Middle frontal gyrus (tissue), 1 donor: ENCODE data around the gene PRRG3.
"Not testable (repeated sequence)": the region's sequence is repeated elsewhere in the genome, so short reads cannot be mapped to it uniquely, and the experiment has no call there.

Experiments
- DNase-seq: peaks from one replicate; pipeline ENCODE4 v3.0.0-alpha.2; 2015; ENCODE audit warnings: low spot score; ENCODE audit errors: extremely low spot score

Gene PRRG3

DNA sequence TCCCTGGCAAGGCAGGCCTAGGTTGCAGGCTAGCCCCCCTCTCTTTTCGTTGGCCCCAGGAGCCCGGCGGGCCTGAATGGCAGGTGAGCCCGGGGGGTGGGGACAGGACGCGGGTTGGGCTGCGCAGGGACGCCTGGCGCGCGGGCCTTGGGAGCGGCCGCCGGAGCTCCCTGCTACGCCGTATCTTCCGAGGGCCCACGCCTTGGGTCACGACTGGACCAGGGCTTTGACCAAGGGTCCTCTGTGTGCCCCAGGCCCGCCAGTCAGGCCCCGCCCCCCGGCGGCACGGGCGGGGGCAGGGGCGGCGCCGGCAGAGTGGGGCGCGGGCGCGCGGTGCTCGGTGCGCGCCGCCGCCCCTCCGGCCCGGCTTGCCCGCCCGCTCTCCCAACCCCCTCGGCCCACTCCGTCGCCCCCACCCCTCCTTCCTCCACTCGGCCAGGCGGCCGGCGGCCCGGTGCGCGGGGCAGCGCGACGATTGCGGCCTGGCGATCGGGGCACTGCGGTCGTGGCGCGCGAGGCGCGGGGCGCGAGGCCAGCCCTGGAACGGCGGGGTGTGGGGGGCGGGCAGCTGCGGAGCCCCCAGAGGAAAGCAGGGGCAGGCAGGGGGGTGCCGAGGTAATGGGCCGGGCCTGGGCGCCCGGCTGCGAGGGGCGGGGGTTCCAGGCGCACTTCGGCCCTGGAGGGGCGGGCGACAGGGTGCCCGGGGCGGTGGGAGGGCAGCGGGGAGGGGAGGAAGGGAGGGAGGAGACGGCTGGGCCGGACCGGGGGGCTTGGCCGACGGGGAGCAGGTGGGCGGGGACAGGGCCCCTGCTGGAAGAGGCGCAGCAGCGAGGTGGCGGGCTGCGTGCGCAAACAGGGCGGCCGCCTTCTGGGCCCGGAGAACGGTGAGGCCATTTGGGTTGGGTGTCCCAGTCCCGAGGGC lies at the start of gene PRRG3:
Gene PRRG3, plus strand, starts transcription at position 798 of the 922 bp plus-strand sequence. CDS start 3,357 bp downstream, outside the sequence.
- no peak for DNase-seq

DNA sequence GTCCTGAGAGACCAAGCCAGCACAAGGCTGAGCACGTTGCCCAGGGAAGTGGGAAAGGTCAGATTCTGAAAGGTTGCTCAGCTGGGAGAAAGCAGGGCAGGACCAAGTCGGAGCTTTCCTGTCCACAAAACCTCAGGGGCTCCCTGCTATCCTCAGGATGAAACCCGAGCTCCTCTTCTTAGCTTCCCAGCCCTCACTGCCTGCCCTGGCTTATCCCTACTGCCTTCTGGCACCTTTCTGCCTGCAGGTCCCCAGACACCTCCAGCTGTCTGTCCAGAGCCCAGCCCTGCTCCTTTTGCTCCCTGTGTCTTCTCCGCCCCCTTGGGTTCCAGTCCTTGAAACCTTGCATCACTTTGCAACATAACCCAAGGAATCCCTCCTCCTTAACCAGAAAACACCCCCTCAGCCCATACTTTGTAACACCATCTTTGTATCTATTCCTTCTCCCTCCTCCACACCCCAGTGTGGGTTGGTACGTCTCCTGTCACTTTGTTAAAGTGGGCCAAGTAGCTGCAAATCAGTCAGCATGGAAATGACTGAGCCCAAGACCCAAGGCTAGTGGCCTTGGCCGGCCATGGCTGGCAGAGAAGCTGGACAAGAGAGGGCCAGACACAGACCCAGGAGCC lies 20.0 kb upstream of the PRRG3 start:
- no peak for DNase-seq

DNA sequence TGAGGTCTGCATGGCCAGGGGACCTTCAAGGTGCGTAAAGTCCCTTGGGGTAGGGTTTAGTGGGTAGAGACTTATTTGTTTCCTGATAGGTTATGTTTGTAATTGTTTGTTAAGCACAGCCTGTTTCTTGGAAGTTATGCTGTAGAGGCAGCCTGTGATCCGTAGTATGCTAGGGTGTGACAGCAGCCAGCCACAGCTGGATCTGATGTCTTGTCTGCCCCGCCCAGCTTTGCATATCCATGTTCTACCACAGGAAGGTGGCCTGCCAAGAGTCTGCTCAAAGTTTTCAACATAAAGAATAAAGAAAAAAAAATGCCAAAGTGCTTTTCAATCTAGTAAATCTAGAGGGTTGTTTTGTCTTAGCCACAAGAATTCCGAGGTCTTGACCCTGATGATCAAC lies 19.1 kb upstream of the PRRG3 start:
- DNase-seq = no peak

DNA sequence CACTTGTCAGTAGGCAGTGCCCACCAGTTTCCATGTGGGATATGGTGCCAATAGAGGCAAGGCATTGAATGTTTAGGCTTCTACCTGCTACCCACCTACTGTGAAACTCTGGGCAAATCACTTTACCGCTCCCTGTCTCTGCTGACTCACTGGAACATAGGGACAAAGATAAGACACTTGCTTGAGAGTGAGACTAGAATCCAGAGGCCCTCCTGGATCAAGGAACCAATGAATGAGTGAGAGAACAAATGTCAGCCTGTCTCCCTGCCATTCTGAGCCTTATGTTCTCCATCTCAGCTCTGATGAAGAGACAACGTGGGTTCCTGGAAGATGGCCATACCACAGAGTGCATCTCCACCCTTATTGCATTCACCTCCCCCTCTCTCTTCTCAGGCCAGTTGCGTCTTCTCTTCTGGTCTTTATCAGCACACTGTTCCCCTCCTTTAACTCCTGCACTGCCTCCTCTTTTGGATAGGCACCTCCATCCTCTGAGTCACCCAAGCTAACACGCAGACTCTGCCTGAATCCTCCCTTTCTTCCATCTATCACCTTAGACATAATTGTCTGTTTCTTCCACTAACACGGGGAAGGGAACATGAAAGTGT lies 15.4 kb upstream of the PRRG3 start:
- DNase-seq = no peak

DNA sequence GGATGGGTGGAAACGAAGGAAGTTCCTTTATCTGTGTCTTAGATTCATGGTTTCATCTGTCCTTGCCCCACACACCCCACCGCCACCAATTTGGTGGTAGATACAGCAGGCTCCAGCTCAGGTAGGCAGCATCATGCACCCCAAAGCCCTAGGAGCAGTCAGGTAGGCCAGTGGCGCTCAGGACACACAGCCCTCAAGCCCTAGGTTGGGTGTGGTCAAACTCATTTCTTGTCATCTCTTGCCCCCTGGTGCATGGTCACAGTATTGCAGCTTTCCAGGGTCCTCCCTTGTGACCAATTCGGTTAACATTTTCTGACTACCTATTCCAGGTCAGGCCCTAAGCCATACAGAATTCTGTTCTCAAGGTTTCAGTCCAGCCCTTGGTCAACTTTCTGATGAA lies 14.5 kb upstream of the PRRG3 start:
- DNase-seq = no peak

DNA sequence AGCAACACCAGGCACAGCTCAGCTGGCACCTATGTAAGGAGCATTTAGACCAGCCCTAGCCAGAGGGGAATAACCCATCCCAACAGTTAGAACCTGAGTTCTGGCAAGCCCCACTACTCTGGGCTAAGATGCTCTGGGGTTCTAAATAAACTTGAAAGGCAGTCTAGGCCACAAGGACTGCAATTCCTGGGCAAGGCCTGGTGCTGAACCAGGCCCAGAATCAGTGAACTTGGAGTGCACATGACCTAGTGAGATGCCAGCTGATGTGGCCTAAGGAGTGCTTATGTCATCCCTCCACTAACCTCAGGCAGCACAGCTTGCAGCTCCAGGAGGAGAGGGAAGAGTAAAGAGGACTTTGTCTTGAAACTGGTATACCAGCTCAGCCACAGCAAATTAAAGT lies 7.6 kb upstream of the PRRG3 start:
- no peak for DNase-seq

DNA sequence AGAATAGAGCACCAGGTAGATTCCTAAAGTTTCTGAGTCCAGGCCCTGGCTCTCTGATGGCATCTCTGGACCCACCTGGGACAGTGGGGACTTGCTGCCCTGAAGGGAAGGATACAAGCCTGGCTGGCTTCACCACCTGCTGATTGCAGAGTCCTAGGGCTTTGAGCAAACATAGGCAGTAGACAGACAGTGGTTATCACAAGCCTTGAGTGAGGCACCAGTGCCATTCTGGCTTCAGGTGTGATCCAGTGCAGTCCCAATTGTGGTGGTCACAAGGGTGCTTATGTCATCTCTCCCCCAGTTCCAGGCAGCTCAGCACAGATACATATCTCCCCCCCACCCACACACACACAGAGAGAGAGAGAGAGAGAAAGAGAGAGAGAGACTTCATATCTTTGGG lies 6.6 kb upstream of the PRRG3 start:
- no peak for DNase-seq

DNA sequence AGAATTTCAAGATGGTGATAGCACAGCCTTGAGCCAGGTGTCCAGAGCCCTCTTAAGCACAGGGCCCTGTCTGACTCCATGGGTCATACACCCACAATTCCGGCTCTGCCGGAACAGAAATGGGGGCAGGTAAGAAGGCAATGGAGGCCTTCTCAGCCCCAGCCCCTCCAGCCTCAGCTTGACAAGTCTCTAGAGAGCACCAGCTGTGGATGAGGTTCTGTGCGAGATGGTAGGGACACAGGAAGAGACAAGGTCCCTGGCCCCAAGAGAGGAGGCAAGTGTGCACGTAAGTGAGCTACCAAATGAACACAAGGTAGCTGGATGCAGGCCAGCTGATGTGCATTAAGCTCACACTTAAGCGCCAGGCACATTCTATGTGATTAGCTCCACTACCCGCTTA lies 2.4 kb upstream of the PRRG3 start:
- DNase-seq = no peak

DNA sequence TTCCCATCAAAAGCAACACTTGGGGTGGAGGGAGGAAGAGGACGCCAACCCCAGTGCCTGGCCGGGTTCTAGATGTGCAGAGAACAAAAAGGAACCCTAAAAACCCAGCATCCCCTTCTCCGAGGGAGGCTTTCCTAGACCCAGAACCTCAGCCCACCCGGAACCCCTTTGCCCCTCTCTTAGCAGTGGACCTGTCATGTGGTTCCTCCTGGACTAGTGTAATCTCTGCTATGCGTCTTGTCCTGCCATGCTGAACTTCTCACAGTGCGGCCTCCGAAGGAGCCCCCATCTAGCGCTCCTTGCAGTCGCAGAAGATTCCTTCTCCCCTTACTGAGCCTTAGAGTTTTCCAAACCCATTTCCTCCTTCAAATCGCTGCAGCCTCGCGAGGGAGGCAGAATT lies 1.1 kb upstream of the PRRG3 start:
- no peak for DNase-seq

DNA sequence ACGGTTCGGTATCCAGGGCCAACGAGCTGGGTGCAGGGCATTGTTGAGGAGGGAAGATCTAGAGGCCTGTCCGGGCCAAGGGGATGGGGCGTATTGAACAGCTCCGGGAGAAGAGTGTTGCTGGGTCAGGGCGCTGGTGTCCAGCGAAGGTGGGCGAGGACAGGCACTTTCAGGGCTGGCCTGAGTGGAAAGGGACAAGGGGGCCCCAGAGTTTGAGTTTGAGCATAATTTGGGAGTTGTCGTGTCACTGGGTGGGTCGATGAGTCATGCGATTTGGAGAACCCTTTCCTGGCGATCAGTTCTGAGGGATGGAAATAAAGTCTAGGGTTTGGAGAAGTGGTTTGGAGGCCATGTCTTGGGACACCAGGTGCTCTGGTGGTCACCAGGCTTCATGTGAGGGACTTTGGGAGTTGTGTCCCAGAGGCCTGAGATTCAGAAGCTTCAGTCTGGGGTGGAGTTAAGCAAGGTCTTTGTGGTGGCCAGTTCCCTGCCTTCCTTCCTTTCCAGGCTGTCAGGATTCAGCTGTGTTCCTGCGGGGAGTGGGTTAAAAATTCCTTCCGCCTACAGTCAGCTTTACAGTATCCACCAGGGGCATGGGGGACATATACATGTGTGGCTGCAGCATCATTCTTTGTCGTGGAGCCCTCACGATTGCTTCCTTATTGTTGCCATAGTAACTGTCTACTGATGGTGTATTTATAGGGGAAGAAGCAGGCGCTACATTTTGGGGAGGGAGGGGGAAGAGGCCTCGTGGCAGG lies 504 bp downstream of the PRRG3 start:
- no peak for DNase-seq

DNA sequence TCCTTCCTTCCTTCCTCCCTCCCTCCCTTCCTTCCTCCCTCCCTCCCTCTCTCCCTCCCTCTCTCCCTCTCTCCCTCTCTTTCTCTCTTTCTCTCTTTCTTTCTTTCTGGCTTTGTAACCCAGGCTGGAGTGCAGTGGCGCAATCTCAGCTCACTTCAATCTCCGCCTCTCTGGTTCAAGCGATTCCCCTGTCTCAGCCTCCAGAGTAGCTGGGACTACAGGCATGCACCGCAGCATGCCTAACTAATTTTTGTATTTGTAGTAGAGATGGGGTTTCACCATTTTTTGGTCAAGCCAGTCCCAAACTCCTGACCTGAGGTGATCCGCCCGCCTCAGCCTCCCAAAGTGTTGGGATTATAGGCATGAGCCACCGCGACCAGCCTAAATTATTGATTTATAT lies 1.8 kb downstream of the PRRG3 start:
- DNase-seq = not testable (repeated sequence)

DNA sequence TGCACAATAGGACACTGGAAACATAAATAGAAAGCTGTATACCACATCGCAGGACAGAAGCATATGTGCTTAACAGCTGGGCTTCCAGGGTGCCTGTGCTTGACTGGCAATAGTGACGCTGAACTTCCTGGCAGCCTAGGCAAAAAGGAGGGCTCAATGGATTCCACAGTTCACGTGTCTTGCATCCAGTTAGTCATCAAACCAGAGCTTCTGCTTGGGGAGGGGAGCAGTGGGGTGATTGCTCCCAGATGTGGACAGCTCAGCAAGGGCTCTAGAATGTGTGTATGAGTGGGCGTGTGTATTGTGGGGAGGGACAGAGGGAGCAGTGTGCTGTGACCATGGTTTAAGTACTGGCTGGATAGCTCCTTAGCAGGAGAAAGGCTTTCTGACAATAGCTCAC lies 2.3 kb downstream of the PRRG3 start:
- no peak for DNase-seq

DNA sequence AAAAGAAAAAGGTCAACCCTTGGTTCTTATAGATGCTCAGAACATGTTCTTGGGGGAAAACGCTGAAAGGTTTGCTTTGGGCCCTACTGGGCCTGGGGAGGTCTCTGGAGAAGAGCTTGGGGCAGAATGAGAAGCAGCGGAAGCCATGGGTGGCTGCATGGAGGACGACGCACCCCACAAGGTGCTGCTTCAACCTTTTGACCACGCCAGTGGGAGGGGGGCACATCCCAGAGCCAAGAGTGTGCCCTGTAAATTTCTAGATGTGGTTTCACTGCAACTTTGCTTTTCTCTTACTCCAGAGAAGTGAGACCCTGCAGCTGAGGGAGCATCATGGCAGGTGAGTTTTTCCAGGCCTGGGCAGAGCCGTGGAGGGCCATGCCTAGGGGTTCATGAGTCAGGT lies 3.2 kb downstream of the PRRG3 start:
- no peak for DNase-seq

DNA sequence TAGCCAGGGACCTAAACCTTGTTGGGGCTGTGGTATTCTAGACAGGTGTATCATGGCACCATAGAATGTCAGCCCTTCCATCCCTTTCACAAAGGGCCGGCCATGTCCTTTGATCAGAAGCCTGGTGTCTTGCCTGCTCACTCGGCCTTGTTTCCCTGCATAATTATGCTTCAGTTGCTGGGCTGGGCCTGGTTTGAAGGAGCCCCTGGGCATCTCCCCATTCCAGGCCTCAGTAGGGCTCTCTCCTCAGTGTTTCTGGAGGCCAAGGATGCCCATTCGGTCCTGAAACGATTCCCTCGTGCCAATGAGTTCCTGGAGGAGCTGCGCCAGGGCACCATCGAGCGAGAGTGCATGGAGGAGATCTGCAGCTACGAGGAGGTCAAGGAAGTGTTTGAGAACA lies 4.5 kb downstream of the PRRG3 start:
- no peak for DNase-seq

DNA sequence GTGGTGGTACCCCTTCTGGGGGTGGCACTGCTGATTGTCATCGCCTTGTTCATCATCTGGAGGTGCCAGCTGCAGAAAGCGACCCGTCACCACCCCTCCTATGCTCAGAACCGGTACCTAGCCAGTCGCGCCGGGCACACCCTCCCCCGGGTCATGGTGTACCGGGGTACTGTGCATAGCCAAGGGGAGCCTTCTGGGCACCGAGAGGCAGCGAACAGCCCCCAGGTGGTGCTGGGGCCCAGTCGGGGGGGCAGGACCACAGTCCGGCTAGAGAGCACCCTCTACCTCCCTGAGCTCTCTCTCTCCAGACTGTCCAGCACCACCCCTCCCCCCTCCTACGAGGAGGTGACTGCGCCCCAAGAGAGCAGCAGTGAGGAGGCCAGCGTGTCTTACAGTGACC lies 5.3 kb downstream of the PRRG3 start:
- no peak for DNase-seq

DNA sequence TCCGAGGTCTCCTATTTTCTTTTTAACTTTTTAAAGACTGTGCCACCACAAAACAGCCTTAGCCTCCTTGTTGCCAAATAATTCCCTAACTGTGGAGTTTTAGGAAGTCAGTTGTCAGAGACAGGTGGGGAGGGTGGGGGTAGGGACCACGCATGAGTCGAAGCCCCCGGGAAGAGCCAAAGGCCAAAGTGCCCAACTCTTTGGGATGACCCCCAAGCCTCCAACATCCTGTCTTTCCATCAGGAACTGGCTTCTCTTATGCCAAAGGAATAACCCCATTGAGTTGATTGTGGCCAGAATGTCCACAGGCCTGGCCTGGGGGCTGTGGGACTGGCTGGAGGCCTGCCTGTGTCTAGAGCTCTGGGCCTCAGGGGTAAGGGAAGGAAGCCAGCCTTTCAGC lies 5.8 kb downstream of the PRRG3 start:
- DNase-seq = no peak

DNA sequence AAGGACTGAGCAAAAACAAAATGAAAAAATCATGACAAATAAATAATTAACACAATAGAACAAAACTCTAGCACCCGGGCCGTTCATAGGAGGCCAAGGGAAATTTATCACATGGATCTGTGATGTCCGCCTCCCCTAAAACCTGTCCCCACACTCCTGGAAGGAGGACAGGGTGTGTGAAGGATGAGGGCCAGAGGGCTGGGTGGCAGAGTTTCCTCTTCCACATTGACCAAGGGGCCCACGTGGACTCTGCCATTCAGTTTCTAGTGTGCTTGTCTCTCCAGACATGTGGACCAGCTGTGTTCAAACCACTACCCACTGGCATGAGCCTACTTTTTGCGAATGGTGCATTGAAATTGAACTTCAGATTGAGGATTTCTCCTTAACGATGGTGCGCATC lies 6.3 kb downstream of the PRRG3 start:
- no peak for DNase-seq

DNA sequence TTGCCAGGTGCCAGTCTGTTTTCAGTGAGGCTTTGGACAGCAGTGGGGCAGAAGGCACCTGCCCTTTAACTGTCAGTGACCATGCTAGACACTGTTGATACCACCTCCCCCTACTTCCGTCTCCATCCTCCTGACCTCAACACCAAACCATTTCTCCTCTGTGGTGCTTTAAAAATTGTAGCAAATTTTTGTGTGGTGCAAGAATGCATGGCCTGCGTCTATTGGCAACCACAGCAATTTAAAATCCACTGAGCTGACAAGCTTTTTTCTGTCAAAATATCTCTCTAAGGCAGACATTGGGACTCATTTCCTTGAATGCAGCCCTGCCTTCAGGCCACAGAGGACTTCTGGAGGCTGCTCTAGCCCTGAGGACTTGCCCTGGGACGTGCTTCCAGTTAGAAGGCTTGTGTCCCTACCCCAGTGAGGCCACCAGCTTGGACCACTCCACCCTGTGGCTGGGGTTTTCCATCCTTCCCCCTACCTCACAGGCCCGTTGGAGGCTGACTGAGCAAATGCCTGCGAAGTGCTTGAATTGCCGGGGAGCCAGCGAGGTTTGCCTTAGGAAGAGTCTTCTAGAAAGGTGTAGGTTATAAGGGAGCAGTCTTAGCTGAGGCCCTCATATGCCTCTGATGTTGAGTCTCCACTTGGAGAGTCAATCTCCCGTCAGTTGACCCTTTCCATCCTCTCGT lies 6.9 kb downstream of the PRRG3 start:
- no peak for DNase-seq

DNA sequence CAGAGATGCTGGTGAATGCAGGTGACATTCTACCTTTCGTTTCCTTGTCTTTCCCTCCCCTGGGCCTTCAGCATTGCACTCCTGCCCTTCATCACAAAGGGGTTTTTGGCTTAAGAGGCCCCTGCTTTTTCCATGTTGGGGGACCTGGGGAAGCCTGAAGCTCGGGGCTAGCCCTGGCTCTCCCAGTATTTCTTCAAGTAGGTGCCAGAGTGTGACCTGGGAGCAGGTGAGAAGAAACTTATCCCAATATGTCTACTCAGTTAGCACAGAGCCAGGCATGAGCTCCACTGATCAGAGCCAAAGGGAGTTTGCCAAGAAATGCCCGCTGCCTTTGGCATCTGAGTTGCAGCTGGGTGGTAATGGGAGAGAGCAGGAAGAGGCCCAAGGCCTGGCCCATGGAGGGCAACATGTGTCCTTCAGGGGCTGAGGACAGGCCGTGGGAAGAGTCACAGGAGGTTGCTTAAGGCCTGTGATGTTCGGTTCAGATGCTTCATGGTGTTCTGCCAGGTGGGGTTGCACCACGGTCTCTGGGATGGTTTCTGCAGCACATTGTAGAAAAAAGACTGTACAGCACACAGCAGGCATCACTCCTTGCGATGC lies 7.6 kb downstream of the PRRG3 start:
- no peak for DNase-seq

DNA sequence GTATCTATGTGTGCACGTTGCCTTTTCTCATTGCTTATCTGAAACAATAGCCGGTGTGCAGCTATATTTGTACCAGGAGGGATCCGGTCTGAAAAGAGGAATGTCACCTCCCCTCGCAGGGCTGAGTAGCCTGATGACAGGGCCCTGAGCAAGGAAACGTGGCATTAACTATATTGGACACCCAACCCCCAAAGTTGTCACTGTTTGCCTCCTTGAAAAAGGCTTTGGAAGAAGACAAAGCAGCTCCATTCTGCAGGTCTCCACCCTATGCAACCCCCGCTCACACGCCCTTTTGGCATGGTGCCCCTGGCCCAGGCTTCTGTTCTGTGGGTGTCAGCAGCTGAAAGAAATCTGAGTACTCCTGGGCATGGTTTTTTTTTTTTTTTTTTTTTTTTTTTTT lies 8.2 kb downstream of the PRRG3 start:
- DNase-seq = no peak
